ENCODE measurements around the gene INIP. TPM values are rescaled to one million over a fixed set of nuclear protein-coding genes. Genes with fewer than 3 reads are reported as not detected.

Gene INIP
- total and polyA plus RNA-seq, 9 of the 15 experiments (the other 6 are each of a cell fraction or from before 2014, with no cell fraction given) = 11.9 to 87.9 (median 37.3) TPM

GRCh38 chr9:112743216-112743836 lies 25.4 kb upstream of the INIP start:
- intact Hi-C loops (cut with micrococcal nuclease) = loop anchor here (1.0 to 2.0 kb wide), 2 partner anchors 50 to 77 kb away; no protein-coding TSS in a partner anchor
- Histone ChIP-seq H4K20me1 (replicated peaks; ENCODE audit: control insufficient read depth, insufficient read depth, low read length) (no peaks in the 10 kb centered on the region), H3K27me3 (ENCODE audit: control insufficient read depth in 2 of 2, insufficient read depth in 2 of 2, low read length in 2 of 2) (no peaks in the 10 kb centered on the region), H3K9me1 (ENCODE audit: control insufficient read depth, insufficient read depth, low read length) (no peaks in the 10 kb centered on the region), H3K79me2 (ENCODE audit: control insufficient read depth, insufficient read depth, low read length) (no peaks in the 10 kb centered on the region), H2AFZ (ENCODE audit: low read depth, low read length) (no peak overlapping the region), H3K4me1 (replicated peaks in 1 of 2; ENCODE audit: control insufficient read depth in 2 of 2, insufficient read depth in 2 of 2, low read length in 2 of 2) (no peaks in the 10 kb centered on the region), H3K9me3 (replicated peaks; ENCODE audit: control insufficient read depth, insufficient read depth, low read depth, low read length) (no peaks in the 10 kb centered on the region), H3K4me3 (no peak overlapping the region), H3K27ac (ENCODE audit: extremely low read depth, low read depth, low read length) (no peak overlapping the region), H3K9ac (ENCODE audit: insufficient read depth in 1 of 2, low read depth in 2 of 2, low read length in 2 of 2) (no peak overlapping the region), H3K36me3 (ENCODE audit: control insufficient read depth, insufficient read depth, low read length) (no peaks in the 10 kb centered on the region), H3K4me2 (ENCODE audit: insufficient read depth, low read length) (no peak overlapping the region)
- FAIRE-seq (peak; percentile 82), DNase-seq (ENCODE audit: extremely low read depth in 1 of 4, low spot score in 3 of 4) (peak in 1 of 4 experiments; percentile 25), ATAC-seq (peak; percentile 74)
- POLR2A ChIA-PET = no interaction called here
- in situ Hi-C loops (cut with MboI) = no loop called here
- CTCF ChIA-PET (ENCODE audit: low intra/inter-chr PET ratio) = no interaction called here
- no TSS peak for BruUV-seq (replicated peaks)
- WGBS (ENCODE audit: insufficient coverage, low coverage, missing lambda C conversion rate) = 20% methylated on average over 3 of the region's 3 CpGs
- TF ChIP-seq RAD51 (IDR thresholded peaks at IDR 0.05; ENCODE audit: borderline replicate concordance, low read depth) = no peak
- TF ChIP-seq, protein P1, sequence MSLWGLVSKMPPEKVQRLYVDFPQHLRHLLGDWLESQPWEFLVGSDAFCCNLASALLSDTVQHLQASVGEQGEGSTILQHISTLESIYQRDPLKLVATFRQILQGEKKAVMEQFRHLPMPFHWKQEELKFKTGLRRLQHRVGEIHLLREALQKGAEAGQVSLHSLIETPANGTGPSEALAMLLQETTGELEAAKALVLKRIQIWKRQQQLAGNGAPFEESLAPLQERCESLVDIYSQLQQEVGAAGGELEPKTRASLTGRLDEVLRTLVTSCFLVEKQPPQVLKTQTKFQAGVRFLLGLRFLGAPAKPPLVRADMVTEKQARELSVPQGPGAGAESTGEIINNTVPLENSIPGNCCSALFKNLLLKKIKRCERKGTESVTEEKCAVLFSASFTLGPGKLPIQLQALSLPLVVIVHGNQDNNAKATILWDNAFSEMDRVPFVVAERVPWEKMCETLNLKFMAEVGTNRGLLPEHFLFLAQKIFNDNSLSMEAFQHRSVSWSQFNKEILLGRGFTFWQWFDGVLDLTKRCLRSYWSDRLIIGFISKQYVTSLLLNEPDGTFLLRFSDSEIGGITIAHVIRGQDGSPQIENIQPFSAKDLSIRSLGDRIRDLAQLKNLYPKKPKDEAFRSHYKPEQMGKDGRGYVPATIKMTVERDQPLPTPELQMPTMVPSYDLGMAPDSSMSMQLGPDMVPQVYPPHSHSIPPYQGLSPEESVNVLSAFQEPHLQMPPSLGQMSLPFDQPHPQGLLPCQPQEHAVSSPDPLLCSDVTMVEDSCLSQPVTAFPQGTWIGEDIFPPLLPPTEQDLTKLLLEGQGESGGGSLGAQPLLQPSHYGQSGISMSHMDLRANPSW (CRISPR knock-in tag; IDR thresholded peaks at IDR 0.05) = no peak
- peak in 1 of 2 experiments; percentile 43; a peak in 2 of 4 replicates for TF ChIP-seq RAD21 (CRISPR knock-in tag; conservative IDR thresholded peaks at IDR 0.05 in 1 of 2, IDR thresholded peaks at IDR 0.05 in 1 of 2)
- no peak for TF ChIP-seq CREB3 (tag; conservative IDR thresholded peaks at IDR 0.05; ENCODE audit: low read depth)
- TF ChIP-seq KLF1 (tag; IDR thresholded peaks at IDR 0.05) = no peak
- TF ChIP-seq, protein P2, sequence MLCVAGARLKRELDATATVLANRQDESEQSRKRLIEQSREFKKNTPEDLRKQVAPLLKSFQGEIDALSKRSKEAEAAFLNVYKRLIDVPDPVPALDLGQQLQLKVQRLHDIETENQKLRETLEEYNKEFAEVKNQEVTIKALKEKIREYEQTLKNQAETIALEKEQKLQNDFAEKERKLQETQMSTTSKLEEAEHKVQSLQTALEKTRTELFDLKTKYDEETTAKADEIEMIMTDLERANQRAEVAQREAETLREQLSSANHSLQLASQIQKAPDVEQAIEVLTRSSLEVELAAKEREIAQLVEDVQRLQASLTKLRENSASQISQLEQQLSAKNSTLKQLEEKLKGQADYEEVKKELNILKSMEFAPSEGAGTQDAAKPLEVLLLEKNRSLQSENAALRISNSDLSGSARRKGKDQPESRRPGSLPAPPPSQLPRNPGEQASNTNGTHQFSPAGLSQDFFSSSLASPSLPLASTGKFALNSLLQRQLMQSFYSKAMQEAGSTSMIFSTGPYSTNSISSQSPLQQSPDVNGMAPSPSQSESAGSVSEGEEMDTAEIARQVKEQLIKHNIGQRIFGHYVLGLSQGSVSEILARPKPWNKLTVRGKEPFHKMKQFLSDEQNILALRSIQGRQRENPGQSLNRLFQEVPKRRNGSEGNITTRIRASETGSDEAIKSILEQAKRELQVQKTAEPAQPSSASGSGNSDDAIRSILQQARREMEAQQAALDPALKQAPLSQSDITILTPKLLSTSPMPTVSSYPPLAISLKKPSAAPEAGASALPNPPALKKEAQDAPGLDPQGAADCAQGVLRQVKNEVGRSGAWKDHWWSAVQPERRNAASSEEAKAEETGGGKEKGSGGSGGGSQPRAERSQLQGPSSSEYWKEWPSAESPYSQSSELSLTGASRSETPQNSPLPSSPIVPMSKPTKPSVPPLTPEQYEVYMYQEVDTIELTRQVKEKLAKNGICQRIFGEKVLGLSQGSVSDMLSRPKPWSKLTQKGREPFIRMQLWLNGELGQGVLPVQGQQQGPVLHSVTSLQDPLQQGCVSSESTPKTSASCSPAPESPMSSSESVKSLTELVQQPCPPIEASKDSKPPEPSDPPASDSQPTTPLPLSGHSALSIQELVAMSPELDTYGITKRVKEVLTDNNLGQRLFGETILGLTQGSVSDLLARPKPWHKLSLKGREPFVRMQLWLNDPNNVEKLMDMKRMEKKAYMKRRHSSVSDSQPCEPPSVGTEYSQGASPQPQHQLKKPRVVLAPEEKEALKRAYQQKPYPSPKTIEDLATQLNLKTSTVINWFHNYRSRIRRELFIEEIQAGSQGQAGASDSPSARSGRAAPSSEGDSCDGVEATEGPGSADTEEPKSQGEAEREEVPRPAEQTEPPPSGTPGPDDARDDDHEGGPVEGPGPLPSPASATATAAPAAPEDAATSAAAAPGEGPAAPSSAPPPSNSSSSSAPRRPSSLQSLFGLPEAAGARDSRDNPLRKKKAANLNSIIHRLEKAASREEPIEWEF (CRISPR knock-in tag; IDR thresholded peaks at IDR 0.05) = no peak
- no peak for TF ChIP-seq BRF2 (IDR thresholded peaks at IDR 0.05; ENCODE audit: borderline replicate concordance, insufficient read depth, insufficient read length)
- TF ChIP-seq DDX20 (tag; IDR thresholded peaks at IDR 0.05; ENCODE audit: low read depth) = no peak
